ENCODE results near the gene ZGLP1.
A peak's percentile ranks its signal among the peaks of the same experiment; 100 is the strongest.

ZGLP1 gene

DNA sequence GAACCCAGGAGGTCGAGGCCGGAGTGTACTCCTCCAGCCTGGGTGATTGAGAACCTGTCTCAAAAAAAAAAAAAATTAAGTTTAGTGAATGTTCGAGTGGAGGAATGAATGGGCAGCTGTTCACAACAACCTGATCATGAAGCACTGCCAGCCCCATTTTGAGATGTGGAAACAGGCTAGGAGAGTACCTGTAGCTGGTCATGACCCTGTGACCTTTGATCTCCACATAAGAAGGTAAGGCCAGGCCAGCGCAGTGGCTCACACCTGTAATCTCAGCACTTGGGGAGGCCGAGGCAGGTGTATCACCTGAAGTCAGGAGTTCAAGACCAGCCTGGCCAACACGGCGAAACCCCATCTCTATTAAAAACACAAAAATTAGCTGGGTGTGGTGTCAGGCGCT lies 16.1 kb upstream of the ZGLP1 start:
- no peak for DNase-seq

- no peak for DNase-seq
Observed at GRCh38 chr19:10321874-10322835, 12.5 kb upstream of the ZGLP1 start.

- DNase-seq, result no peak
Observed at GRCh38 chr19:10321417-10321797, 11.8 kb upstream of the ZGLP1 start.

DNA sequence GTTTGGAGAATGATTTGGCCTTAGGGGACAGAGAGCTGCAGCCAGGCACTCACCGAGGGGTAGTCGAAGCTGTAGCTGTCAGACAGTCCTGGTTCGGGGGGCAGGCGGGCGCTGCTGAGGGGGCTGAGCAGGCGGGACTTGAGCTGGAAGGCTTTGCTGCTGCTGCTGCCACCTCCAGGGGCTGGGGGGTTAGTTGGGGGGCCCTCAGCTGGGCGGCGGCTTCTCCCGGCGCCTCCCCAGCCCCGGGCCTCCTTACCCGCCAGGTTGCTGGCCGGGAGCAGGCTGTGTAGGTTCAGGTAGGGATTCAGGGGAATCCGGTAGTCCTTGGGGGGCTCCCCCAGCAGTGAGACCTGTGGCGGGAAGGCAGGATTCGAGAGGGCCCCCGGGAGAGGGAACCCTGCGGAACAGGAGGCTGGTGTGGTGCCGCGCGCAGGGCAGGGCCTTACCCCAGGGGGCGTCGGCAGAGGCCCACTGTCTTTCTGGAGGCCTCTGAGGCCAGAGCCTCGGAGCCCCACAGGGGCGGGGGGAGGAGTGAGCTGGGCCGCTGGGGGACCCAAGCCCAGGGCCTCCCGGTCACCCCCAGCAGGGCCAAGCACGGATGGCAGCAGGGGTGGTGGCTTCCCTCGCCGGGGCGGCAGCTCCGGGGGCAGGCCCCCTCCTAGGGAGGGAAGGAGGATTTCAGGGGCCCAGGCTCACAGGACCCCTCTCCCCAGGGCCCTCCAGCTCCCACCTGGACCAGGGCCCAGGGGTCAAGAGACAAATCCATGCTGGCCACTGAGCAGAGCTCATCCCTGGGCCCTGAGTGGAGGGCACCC lies 11.2 kb upstream of the ZGLP1 start:
- no peak for DNase-seq

DNA sequence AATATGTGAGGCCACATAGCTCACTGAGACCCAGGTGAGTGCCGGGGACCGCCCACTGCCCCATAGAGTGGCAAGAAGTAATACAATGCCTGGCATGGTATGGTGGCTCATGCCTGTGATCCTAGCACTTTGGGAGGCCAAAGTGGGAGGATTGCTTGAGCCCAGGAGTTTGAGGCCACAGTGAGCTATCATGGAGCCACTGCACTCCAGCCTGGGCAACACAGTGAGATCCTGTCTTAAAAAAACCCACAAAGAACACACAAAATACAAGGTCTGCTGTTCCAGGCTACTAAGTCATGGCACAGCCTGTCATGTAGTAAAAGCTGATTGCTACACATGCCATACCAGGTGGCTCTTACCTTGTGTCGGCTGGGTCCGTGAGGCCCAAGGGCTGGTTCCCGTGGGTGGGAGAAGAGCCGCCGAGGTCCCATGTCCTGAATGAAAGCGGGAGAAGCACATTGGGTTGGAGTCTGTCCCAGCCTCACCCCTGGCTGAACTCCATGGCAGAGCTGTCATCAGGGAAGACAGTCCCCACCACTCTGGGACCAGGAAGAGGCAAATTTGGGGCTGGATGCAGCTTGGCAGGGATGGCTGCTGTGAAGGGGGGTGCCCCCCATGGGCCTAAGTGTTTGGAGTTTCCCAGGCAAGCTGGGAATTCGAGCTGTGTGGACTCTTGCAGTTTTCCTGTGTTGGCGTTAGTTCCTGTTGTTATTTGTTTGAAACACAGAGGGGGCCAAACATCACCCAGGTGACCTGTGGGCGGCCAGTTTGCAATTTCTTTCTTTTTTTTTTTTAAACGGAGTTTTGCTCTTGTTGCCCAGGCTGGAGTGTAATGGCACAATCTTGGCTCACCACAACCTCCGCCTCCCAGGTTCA lies 9.4 kb upstream of the ZGLP1 start:
- no peak for DNase-seq

DNA sequence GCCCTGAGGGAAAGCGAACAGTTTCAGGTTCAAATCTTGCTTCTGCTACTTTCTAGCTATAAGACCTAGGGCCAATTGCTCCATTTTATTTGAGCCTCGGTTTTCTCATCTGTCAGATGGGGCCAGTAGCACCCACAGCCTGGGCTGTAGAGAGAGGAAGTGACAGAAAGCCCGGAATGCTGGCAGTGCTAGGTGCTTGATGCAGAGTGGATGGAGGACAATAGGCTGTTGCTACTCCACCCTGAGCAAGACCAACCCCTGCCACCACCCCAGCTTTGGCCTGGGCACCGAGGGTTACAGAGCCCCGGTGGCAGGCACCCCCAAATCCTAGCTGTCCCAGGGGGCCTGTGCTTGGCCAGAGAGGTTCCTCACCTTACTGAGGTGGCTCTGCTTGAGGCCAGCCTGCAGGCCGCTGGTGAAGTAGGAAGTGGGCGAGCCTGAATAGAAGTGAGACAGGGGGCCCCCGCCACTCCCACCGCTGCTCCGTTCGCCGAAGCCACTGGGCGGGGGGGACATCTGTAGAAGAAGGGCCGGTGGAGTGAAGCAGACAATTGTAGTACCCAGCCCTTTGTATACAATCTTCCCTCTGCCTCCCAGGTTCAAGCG lies 8.3 kb upstream of the ZGLP1 start:
- DNase-seq, result no peak

DNA sequence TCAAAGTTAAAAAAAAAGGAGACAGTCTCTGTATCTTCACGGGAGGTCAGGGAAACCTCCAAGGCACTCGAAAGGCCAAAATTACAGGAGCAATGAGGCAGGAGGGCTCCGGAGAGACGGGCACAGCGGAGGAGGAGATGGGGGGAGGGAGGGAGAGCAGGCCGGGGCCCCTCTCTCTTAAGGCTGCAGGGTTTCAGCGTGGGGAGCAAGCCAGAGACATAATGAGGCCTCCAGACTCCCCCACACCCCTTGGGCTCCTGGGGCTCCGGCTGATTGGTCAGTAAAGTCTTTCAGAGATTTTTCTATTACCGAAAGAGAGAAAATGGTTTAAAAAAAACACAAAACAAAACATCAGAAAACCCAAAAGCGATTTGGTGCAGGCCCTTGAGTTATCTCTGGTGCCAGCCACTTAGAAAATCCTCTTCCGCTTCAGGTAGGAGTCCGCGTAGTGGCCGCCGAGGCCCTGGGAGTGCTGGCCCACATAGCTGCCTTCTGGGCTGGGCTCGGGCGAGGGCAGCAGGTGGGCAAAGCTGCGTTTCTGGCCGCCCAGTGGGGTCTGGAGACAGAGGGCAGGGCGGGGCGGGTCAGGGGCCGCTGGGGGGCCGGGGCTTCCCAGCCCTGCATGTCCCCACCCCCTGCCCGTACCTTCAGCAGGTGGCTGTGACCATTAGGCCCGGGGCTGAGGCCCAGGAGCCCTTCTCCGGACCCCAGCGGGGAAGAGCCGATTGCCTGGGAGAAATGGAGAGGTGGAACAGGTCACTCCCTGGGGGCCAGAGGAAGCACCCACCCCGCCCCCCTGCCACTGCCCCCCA lies 7.6 kb upstream of the ZGLP1 start:
- DNase-seq, result no peak

DNA sequence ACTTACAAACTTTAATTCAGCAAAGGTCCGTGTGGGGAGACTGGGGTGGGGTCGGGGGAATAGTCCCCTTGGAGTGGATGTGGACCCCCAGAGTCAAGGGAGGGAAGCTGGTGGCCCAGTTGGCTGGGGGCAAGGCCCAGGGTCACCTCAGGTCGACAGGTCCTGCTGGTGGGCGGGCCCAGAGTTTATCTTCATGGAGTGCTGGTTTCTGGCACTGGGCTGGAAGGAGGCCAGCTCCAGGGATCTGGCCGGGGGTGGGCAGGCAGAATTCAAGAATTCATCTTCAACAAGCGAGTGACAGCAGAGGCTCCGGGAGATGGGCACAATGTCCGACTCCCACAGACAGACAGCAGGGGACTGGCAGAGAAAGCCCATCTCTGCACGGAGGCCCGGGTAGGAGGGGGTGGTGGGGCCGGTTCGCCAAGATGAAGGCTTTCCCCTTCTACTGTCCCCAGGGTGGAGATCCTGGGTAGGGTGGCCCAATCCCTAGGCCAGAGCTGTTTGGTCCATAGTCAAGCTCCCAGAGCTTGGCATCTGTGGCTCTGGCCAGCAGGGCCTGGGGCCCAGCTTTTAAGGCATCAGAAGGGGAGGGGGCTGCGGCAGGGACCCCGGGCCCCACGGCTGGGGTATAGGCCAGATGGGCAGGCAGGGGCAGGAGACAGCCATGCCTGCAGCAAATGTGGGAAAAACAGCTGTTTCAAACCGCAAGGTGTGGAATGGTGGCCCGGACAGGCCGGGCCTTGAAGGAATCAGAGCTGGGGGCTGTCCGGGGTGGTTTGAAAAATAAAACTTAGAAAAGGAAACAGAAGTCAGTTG lies 6.8 kb upstream of the ZGLP1 start:
- peak; percentile 2 for DNase-seq

DNA sequence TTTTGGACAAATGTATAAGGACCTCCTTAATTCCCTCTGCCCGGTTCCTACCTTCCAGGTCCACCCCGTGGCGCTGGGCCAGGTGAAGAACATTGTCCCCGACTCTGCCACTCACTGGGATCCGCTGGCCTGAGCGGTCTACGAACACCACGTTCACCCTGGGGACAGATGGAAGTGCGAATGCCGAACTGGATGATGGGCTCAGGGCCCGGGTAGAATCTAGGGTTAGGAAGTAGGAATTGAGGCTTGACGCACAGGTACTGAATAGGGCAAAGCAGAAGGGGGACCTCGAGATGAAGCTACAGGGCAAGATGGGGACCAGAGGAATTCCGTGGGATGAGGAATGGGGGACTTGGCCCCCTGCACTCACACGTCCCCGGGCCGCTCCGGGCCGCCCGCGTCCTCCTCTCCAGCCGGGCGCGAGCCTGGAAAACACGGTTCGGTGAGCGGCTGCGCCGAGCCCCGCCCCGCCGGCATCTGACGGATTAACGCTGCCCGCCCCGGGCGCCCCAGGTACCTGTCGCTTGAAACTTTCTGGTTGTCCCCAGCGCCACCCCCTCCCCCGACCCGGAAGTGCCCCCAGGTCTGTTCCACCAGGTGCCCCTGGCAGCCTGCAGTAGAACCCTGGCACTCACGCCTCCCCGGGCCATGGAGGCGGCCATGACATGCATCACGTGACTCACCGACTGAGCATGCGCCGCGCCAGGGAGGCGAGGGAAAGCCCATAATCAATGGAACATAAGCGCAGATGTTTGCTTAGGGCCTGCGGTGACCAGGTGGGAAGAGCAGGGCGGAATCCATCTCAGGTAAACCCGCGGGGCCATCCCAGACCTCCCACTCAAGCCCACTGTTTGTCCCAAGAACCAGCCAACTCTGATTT lies 6.0 kb upstream of the ZGLP1 start, which contains the start of gene FDX2:
FDX2 (minus strand) TSS at position 681 of the 880 bp plus-strand sequence; CDS start at position 662, 19 bp downstream.
- peak; percentile 90 for DNase-seq

GRCh38 chr19:10306327-10306726 lies 3.3 kb downstream of the ZGLP1 start:
- no peak for DNase-seq

DNA sequence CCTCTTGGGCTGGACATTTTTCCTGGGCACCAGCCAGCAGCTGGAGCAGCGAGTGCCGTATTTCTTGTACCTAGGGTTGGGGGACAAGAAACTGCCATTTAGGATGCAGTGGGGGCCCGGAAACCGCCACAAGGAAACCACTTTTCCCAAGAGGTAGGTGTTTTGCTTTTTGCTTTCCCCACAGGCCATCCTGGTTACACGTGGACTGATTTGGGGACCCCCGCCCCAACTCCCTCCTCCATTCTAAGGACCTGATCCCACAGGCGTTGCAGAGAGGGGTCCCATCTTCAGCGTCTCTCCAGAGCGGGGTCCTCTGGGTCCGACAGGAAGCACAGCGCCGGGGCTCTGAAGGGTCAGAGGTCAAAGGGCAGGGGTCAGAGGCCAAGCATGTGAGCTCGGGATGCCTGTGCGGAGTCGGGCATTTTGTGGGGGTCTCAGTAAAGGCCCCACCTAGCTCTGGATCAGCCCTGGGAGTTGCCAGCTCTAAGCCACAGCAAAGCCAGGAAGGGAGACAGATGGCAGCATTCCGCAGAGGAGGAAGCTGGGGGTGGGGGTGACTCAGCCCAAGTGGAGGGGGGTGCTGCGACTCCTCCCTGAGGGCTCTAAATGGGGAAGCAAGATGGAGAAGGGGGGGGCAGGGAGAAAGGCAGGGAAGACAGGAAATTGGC lies 4.3 kb downstream of the ZGLP1 start:
- no peak for DNase-seq

DNA sequence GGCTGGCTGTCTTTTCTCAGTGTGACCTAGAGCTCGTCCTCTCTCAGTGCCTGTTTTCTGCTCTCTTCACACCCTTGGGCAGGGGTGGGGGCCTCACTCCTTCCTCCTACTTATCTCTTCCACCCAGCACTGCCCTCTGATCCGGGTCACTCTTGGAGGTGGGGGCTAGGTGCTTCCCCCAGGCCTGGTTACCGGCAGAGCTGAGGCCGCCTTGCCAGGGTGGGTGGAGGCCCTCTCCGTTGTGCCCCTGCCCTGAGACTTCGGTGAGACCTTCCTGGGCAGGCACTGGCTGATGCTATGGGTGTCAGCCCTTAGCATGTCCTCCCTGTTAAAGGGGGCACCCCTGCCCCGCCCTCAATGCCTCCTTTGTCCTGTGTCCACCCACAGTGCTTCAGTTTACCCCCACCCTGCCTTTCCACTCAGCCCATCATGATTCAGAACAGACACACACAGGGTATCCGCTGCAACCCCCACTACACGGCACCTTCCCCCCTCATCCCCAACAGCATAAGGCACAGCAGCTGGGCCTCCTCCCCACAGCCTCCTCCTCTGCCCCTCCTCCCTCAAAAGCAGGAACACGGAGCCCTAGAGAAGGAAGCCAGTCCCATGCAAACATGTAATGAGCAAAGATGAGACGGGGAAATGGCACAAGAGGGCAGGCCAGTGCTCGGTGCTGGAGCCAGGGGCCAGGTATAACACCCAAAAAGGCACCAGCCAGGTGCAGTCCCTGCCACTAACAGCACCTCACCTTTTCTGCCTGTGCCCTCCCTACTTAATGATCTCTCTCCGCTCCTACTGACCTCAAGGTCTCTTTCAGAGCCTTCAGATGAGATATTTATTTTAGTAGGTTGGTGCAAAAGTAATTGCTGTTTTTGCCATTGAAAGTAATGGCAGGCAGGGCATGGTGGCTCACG lies 9.8 kb downstream of the ZGLP1 start:
- DNase-seq, result no peak

DNA sequence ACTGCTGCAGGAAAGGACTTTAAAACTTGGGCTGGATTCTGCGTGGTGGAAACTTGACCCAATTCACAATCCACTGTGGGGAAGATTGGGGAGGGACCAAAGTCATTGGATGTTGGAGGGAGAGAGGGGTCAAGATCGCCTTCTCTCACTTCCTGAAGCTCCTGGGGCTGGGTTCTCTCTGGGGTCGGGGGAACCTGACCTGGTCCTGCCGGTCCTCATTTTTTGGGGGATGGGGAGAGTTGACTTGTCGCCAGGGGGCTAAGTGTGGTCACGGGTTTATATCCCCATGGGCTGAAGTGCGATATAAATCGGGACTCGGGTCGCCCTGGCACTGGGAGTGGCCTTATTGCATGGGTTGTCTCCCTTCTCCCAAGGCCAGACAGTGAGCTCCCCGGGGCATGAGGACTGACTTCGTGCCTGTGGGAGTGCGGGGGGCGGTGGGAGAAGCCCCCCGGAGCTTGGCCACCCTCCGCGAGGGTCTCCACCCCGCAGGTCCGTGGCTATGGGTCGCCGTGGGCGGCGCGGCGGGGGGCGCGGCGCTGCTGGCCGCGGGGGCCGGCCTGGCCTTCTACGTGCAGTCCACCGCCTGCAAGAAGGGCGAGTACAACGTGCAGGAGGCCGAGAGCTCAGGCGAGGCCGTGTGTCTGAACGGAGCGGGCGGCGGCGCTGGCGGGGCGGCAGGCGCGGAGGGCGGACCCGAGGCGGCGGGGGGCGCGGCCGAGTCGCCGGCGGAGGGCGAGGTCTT lies 13.6 kb downstream of the ZGLP1 start:
- no peak for DNase-seq

GRCh38 chr19:10295305-10295846 lies 14.2 kb downstream of the ZGLP1 start:
- DNase-seq, result no peak

- no peak for DNase-seq
Observed at GRCh38 chr19:10294368-10294697, 15.3 kb downstream of the ZGLP1 start.

- DNase-seq, result no peak
Observed at GRCh38 chr19:10293637-10294367, 15.8 kb downstream of the ZGLP1 start.
